Measurements from ENCODE around the gene MPG. TPM values are rescaled to one million over a fixed set of nuclear protein-coding genes. Genes with fewer than 3 reads are reported as not detected.

MPG gene
- total RNA-seq, 1 donor from 2014 or later, result 91.1 TPM

- H3K27me3 ChIP-seq (ENCODE audit: control insufficient read depth, insufficient read depth, low read length), result no peaks in the 10 kb centered on the region
- FAIRE-seq, result no peak
- no peak for TF ChIP-seq CTCF (IDR thresholded peaks at IDR 0.05; ENCODE audit: insufficient read depth, low read length, severe bottlenecking)
- peaks cover 62% of the 10 kb centered on the region for H3K36me3 ChIP-seq (ENCODE audit: control insufficient read depth, insufficient read depth, low read length)
- no peak overlapping the region for H3K4me3 ChIP-seq (ENCODE audit: low read depth, low read length)
- no peak for DNase-seq (ENCODE audit: low read depth)
Measured at GRCh38 chr16:60929-61878, 16.8 kb upstream of the MPG start.

- Histone ChIP-seq H3K36me3 (ENCODE audit: control insufficient read depth, insufficient read depth, low read length) (peaks cover 62% of the 10 kb centered on the region), H3K27me3 (ENCODE audit: control insufficient read depth, insufficient read depth, low read length) (no peaks in the 10 kb centered on the region), H3K4me3 (ENCODE audit: low read depth, low read length) (no peak overlapping the region)
- DNase-seq (ENCODE audit: low read depth) (no peak), FAIRE-seq (no peak)
- TF ChIP-seq CTCF (IDR thresholded peaks at IDR 0.05; ENCODE audit: insufficient read depth, low read length, severe bottlenecking), result no peak
Measured at GRCh38 chr16:61879-62281, 16.1 kb upstream of the MPG start.

- TF ChIP-seq CTCF (IDR thresholded peaks at IDR 0.05; ENCODE audit: insufficient read depth, low read length, severe bottlenecking), result no peak
- H3K36me3 ChIP-seq (ENCODE audit: control insufficient read depth, insufficient read depth, low read length), result peaks cover 59% of the 10 kb centered on the region
- H3K4me3 ChIP-seq (ENCODE audit: low read depth, low read length), result no peak overlapping the region
- DNase-seq (ENCODE audit: low read depth), result no peak
- no peak for FAIRE-seq
- no peaks in the 10 kb centered on the region for H3K27me3 ChIP-seq (ENCODE audit: control insufficient read depth, insufficient read depth, low read length)
Measured at GRCh38 chr16:62283-62967, 15.6 kb upstream of the MPG start.

- no peak for TF ChIP-seq CTCF (IDR thresholded peaks at IDR 0.05; ENCODE audit: insufficient read depth, low read length, severe bottlenecking)
- Histone ChIP-seq H3K4me3 (ENCODE audit: low read depth, low read length) (no peak overlapping the region), H3K27me3 (ENCODE audit: control insufficient read depth, insufficient read depth, low read length) (no peaks in the 10 kb centered on the region), H3K36me3 (ENCODE audit: control insufficient read depth, insufficient read depth, low read length) (peaks cover 54% of the 10 kb centered on the region)
- DNase-seq (ENCODE audit: low read depth) (no peak), FAIRE-seq (no peak)
Measured at GRCh38 chr16:62968-63391, 15.0 kb upstream of the MPG start.

- H3K36me3 ChIP-seq (ENCODE audit: control insufficient read depth, insufficient read depth, low read length), result peaks cover 51% of the 10 kb centered on the region
- DNase-seq (ENCODE audit: low read depth) (no peak), FAIRE-seq (no peak)
- no peaks in the 10 kb centered on the region for H3K27me3 ChIP-seq (ENCODE audit: control insufficient read depth, insufficient read depth, low read length)
- H3K4me3 ChIP-seq (ENCODE audit: low read depth, low read length), result no peak overlapping the region
- no peak for TF ChIP-seq CTCF (IDR thresholded peaks at IDR 0.05; ENCODE audit: insufficient read depth, low read length, severe bottlenecking)
Measured at GRCh38 chr16:63466-63865, 14.6 kb upstream of the MPG start.

Measured in bronchial epithelial cell (primary cell).